Esophagus squamous epithelium (tissue), 5 donors: Measurements from ENCODE around the gene FNBP1. TPM values are rescaled to one million over a fixed set of nuclear protein-coding genes. Genes with fewer than 3 reads are reported as not detected.

Source experiments
- DNase-seq: peaks from one replicate; lab custom pipeline; 2025; lab: John Stamatoyannopoulos, UW
- H3K27ac ChIP-seq, 4 donors: fragments of 200-600 bp; sonication (generic); one replicate each; pipeline ENCODE4 v1.5.1; 2016 to 2019; ENCODE audit warnings: mild to moderate bottlenecking in 1 of 4
- H3K27me3 ChIP-seq, 4 donors: fragments of 200-600 bp; sonication (generic); 1 replicate in 3 of 4; 2 replicates in 1 of 4; pipeline versions ENCODE4 v1.5.1 to v1.6.0; 2017 to 2021; ENCODE audit warnings: antibody characterized with exemption in 1 of 4
- H3K36me3 ChIP-seq, 3 donors: fragments of 200-600 bp; sonication (generic); one replicate each; pipeline ENCODE4 v1.5.1; 2016 to 2019
- H3K4me1 ChIP-seq, 3 donors: fragments of 200-600 bp; sonication (generic); one replicate each; pipeline ENCODE4 v1.5.1; 2017 to 2019
- H3K4me3 ChIP-seq, 4 donors: fragments of 200-600 bp; sonication (generic); 1 replicate in 3 of 4; 2 replicates in 1 of 4; pipeline ENCODE4 v1.5.1; 2016 to 2019; ENCODE audit warnings: mild to moderate bottlenecking in 2 of 4, moderate library complexity in 1 of 4
- H3K9me3 ChIP-seq, 3 donors: fragments of 200-600 bp; sonication (generic); one replicate each; pipeline ENCODE4 v1.5.1; 2016 to 2019
- CTCF ChIP-seq, 6 experiments: fragments of 450-650 bp in 4 of 6; fragments of 200-600 bp in 2 of 6; sonication (generic) in 2 of 6; IDR thresholded peaks; one replicate each; pipeline ENCODE4 v1.5.1; 2016 to 2019; ENCODE audit warnings: antibody characterized with exemption in 6 of 6, mild to moderate bottlenecking in 4 of 6, moderate library complexity in 4 of 6
- POLR2A ChIP-seq, 4 donors: fragments of 450-650 bp; IDR thresholded peaks; one replicate each; pipeline ENCODE4 v1.6.1; 2017; ENCODE audit warnings: antibody characterized with exemption in 4 of 4, mild to moderate bottlenecking in 4 of 4, moderate library complexity in 3 of 4
- WGBS, 2 donors: methylation state at CpG; one replicate each; pipeline ENCODE4 v1.1.5; 2018; 5-methylcytosine and 5-hydroxymethylcytosine counted together
- intact Hi-C: fragments of 100-400 bp; cut with DNase I; formaldehyde crosslinking; loops from one replicate; pipeline ENCODE4 v1.15.0; 2022
- total RNA-seq, 4 donors: library from RNA; depleted of rRNA; stranded (reverse); fragments of >200 nt; gene quantifications; one replicate each; pipeline ENCODE4 v1.1.0, GENCODE V29; 2016
- donor health status: DM: yes; HTN: yes; CAD: no.

Gene FNBP1
- total RNA-seq, 4 donors from 2014 or later, result 19.7 to 47.7 (median 26.2) TPM

GRCh38 chr9:129885018-129885669 lies 157.8 kb downstream of the FNBP1 start:
- Histone ChIP-seq H3K4me1 (peaks cover 33 to 80% (median 40%) of the 10 kb centered on the region in 3 donors), H3K27ac (peak overlapping the region; percentile 85 to 95 (median 95)), H3K27me3 (no peaks in the 10 kb centered on the region), H3K4me3 (peak overlapping the region; percentile 23 to 65 (median 50)), H3K9me3 (no peaks in the 10 kb centered on the region), H3K36me3 (peaks cover 16 to 22% (median 19%) of the 10 kb centered on the region in 3 donors)
- TF ChIP-seq POLR2A (IDR thresholded peaks at IDR 0.05) (no peak), CTCF (IDR thresholded peaks at IDR 0.05) (peak in 5 of 6 experiments; percentile 16 to 52 (median 41))
- DNase-seq, result no peak
- WGBS, 2 donors, result 9 to 40% methylated on average over 4 to 15 of the region's 27 CpGs
- intact Hi-C loops, result loop anchor here (5.0 to 10.0 kb wide), 2 partner anchors 157 to 350 kb away; partner anchors contain the start of gene FNBP1

- H3K4me1 ChIP-seq, result peaks cover 33 to 72% (median 34%) of the 10 kb centered on the region in 3 donors
- peak overlapping the region; percentile 23 to 65 (median 50) for H3K4me3 ChIP-seq
- peak in 2 of 4 donors; percentile 49 to 84 for TF ChIP-seq POLR2A (IDR thresholded peaks at IDR 0.05)
- no peak for TF ChIP-seq CTCF (IDR thresholded peaks at IDR 0.05)
- DNase-seq, result peak; percentile 53
- peak overlapping the region; percentile 85 to 95 (median 95) for H3K27ac ChIP-seq
- peaks cover 11 to 25% (median 16%) of the 10 kb centered on the region in 3 donors for H3K36me3 ChIP-seq
- H3K27me3 ChIP-seq, result no peaks in the 10 kb centered on the region
- intact Hi-C loops, result loop anchor here (5.0 to 10.0 kb wide), 2 partner anchors 158 to 350 kb away; partner anchors contain the start of gene FNBP1
- WGBS, 2 donors, result 2% methylated on average over 15 to 23 of the region's 24 CpGs
- no peaks in the 10 kb centered on the region for H3K9me3 ChIP-seq
Observed at GRCh38 chr9:129884220-129885017, 158.6 kb downstream of the FNBP1 start.

GRCh38 chr9:129881547-129882324 lies 161.3 kb downstream of the FNBP1 start:
- Histone ChIP-seq H3K4me1 (peaks cover 27 to 48% (median 28%) of the 10 kb centered on the region in 3 donors), H3K36me3 (peaks cover 0 to 25% (median 20%) of the 10 kb centered on the region in 3 donors), H3K4me3 (no peak overlapping the region), H3K27me3 (no peaks in the 10 kb centered on the region), H3K9me3 (no peaks in the 10 kb centered on the region), H3K27ac (peak overlapping the region in 3 of 4 donors; percentile 12 to 51 (median 44))
- intact Hi-C loops, result loop anchor here (10.0 kb wide), 1 partner anchor 353 kb away; no protein-coding TSS in a partner anchor
- no peak for DNase-seq
- no peak for TF ChIP-seq CTCF (IDR thresholded peaks at IDR 0.05)
- no peak for TF ChIP-seq POLR2A (IDR thresholded peaks at IDR 0.05)
- 81% methylated on average over 9 of the region's 19 CpGs; no CpG with 5 or more reads in 1 of the 2 donors for whole genome bisulfite sequencing, 2 donors

GRCh38 chr9:129880654-129881546 lies 162.1 kb downstream of the FNBP1 start:
- Histone ChIP-seq H3K27me3 (no peaks in the 10 kb centered on the region), H3K36me3 (peaks cover 0 to 28% (median 25%) of the 10 kb centered on the region in 3 donors), H3K4me3 (no peak overlapping the region), H3K9me3 (no peaks in the 10 kb centered on the region), H3K4me1 (peaks cover 19 to 39% (median 20%) of the 10 kb centered on the region in 3 donors), H3K27ac (peak overlapping the region in 2 of 4 donors; percentile 44 to 51)
- no peak for DNase-seq
- intact Hi-C loops, result loop anchor here (10.0 kb wide), 1 partner anchor 354 kb away; no protein-coding TSS in a partner anchor
- WGBS, 2 donors, result 74 to 85% methylated on average over 9 to 11 of the region's 28 CpGs
- TF ChIP-seq CTCF (IDR thresholded peaks at IDR 0.05) (no peak), POLR2A (IDR thresholded peaks at IDR 0.05) (no peak)
